GM12892 (cell line): ENCODE results near the gene SOX18.

Experiments used
- POLR2A ChIP-seq: IDR thresholded peaks from 2 replicates; pipeline ENCODE4 v1.6.1; 2011; ENCODE audit warnings: low read depth, low read length, control low read depth
- POLR2AphosphoS5 ChIP-seq: IDR thresholded peaks from 2 replicates; pipeline ENCODE4 v1.6.1; 2011; ENCODE audit warnings: low read depth, low read length, control low read depth

DNA sequence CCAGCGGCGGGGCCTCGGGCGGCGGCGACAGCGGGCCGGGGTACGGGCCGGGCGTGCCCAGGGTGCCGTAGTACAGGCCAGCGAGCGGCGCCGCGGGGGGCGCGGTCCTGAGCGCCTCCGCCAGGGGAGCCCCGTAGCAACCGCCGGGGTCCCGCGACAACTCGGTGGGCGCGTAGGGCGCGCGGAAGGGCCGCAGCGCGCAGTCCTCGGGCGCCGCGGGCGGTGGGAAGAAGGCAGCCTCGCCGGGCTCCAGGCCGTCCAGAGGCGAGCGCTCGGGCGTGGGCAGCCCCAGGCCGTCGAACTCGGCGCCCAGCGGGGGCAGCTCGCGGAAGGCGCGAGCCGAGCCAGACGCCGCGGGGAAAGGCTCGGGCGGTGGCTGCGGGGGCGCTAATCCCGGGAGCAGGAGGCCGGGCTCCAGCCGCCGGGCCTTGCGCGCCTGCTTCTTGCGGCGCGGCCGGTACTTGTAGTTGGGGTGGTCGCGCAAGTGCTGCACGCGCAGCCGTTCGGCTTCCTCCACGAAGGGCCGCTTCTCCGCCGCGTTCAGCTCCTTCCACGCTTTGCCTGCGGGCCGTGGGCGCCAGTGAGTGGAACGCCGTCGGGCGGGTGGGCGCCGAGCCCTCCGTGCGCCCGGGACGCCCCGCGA lies 916 bp downstream of the SOX18 start:
- TF ChIP-seq POLR2A, result no peak
- no peak for TF ChIP-seq POLR2AphosphoS5
